WTC11 (cell line): Measurements from ENCODE around the gene PCBP1.

Experiments used
- ELF4 ChIP-seq: sonication (generic); formaldehyde crosslinking; IDR thresholded peaks from 2 replicates; pipeline ENCODE4 v1.8.1; 2022; ENCODE audit warnings: low read depth, mild to moderate bottlenecking, moderate library complexity, missing genetic modification reagents
- ESRRA ChIP-seq: sonication (generic); formaldehyde crosslinking; IDR thresholded peaks from 2 replicates; pipeline ENCODE4 v1.8.1; 2022; ENCODE audit warnings: mild to moderate bottlenecking, missing genetic modification reagents, borderline replicate concordance
- FOXK1 ChIP-seq: sonication (generic); formaldehyde crosslinking; IDR thresholded peaks from 2 replicates; pipeline ENCODE4 v1.8.0; 2022; ENCODE audit warnings: mild to moderate bottlenecking, moderate library complexity, missing genetic modification reagents
- JUN ChIP-seq: sonication (generic); formaldehyde crosslinking; IDR thresholded peaks from 2 replicates; pipeline ENCODE4 v1.8.0; 2023; ENCODE audit warnings: mild to moderate bottlenecking, missing genetic modification reagents
- NR2C2 ChIP-seq: sonication (generic); formaldehyde crosslinking; IDR thresholded peaks from 2 replicates; pipeline ENCODE4 v1.8.0; 2022; ENCODE audit warnings: mild to moderate bottlenecking, missing genetic modification reagents
- SP1 ChIP-seq: sonication (generic); formaldehyde crosslinking; conservative IDR thresholded peaks from 2 replicates; pipeline ENCODE4 v1.8.1; 2022; ENCODE audit warnings: missing genetic modification reagents
- TEAD4 ChIP-seq: sonication (generic); formaldehyde crosslinking; IDR thresholded peaks from 2 replicates; pipeline ENCODE4 v1.8.0; 2022; ENCODE audit warnings: mild to moderate bottlenecking, missing genetic modification reagents
- TF ChIP-seq, protein P1 (sequence below): fragments of 200-600 bp; IDR thresholded peaks from 2 replicates; pipeline ENCODE4 v1.8.0; 2022; ENCODE audit warnings: antibody characterized with exemption
- TF ChIP-seq, protein P2 (sequence below): sonication (generic); formaldehyde crosslinking; IDR thresholded peaks from 2 replicates; pipeline ENCODE4 v1.8.1; 2022; ENCODE audit warnings: mild to moderate bottlenecking, missing genetic modification reagents, moderate library complexity, borderline replicate concordance
- TF ChIP-seq, protein P3 (sequence below): sonication (generic); formaldehyde crosslinking; IDR thresholded peaks from 2 replicates; pipeline ENCODE4 v1.8.0; 2022; ENCODE audit warnings: mild to moderate bottlenecking, missing genetic modification reagents
- TF ChIP-seq, protein P4 (sequence below): sonication (generic); formaldehyde crosslinking; IDR thresholded peaks from 2 replicates; pipeline ENCODE4 v1.8.0; 2022; ENCODE audit warnings: mild to moderate bottlenecking, missing genetic modification reagents

DNA sequence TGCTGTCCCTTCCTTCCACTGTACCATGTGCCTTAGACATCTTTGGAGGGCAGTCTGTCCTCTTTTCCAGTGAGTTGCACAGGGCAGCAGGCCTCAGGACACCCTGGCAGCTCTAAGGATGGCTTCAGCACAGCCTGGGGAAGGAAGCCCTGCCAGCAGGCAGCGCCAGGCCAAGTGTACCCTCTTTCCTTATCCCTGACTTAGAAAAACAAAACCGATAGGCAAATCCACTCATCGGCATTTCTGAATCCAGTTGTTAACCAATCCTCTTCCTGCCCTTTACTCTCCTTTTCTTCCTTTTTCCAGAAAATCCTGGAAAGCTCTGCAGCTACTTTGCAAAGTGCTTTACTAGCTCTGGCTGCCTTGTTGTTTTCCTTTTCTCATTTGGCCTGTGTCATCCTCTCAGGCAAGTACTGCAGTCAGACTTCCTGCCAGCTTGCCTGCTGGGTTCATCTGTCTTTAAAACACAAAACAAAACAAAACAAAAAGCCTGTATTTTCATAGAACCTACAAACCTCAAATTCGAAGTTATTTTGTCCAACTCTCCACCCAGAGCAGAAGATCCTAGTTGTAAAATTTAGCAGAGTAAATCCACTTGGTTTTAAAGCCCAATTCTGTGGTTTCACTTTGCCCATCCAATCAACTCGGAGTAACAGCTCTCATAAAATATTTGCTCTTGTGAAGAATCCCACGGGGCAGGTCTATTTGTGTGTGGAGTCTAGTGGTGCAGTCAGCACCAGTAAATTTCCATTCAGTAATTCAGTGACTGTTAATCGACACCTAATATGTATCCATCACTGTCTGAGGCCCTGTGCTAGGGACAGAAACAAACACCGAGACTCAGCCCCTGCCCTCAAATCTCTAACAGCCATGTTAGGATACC is 45.2 kb downstream of the PCBP1 start:
- TF ChIP-seq, protein P1, sequence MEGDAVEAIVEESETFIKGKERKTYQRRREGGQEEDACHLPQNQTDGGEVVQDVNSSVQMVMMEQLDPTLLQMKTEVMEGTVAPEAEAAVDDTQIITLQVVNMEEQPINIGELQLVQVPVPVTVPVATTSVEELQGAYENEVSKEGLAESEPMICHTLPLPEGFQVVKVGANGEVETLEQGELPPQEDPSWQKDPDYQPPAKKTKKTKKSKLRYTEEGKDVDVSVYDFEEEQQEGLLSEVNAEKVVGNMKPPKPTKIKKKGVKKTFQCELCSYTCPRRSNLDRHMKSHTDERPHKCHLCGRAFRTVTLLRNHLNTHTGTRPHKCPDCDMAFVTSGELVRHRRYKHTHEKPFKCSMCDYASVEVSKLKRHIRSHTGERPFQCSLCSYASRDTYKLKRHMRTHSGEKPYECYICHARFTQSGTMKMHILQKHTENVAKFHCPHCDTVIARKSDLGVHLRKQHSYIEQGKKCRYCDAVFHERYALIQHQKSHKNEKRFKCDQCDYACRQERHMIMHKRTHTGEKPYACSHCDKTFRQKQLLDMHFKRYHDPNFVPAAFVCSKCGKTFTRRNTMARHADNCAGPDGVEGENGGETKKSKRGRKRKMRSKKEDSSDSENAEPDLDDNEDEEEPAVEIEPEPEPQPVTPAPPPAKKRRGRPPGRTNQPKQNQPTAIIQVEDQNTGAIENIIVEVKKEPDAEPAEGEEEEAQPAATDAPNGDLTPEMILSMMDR, result no peak
- TF ChIP-seq, protein P2, sequence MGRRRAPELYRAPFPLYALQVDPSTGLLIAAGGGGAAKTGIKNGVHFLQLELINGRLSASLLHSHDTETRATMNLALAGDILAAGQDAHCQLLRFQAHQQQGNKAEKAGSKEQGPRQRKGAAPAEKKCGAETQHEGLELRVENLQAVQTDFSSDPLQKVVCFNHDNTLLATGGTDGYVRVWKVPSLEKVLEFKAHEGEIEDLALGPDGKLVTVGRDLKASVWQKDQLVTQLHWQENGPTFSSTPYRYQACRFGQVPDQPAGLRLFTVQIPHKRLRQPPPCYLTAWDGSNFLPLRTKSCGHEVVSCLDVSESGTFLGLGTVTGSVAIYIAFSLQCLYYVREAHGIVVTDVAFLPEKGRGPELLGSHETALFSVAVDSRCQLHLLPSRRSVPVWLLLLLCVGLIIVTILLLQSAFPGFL (CRISPR knock-in tag), result no peak
- TF ChIP-seq ELF4 (no peak), JUN (CRISPR knock-in tag) (no peak), NR2C2 (CRISPR knock-in tag) (no peak), ESRRA (no peak), FOXK1 (CRISPR knock-in tag) (no peak), TEAD4 (CRISPR knock-in tag) (no peak), SP1 (CRISPR knock-in tag) (no peak)
- TF ChIP-seq, protein P3, sequence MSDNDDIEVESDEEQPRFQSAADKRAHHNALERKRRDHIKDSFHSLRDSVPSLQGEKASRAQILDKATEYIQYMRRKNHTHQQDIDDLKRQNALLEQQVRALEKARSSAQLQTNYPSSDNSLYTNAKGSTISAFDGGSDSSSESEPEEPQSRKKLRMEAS (CRISPR knock-in tag), result no peak
- TF ChIP-seq, protein P4, sequence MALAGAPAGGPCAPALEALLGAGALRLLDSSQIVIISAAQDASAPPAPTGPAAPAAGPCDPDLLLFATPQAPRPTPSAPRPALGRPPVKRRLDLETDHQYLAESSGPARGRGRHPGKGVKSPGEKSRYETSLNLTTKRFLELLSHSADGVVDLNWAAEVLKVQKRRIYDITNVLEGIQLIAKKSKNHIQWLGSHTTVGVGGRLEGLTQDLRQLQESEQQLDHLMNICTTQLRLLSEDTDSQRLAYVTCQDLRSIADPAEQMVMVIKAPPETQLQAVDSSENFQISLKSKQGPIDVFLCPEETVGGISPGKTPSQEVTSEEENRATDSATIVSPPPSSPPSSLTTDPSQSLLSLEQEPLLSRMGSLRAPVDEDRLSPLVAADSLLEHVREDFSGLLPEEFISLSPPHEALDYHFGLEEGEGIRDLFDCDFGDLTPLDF, result no peak
